ENCODE results near the gene NAIP.
"Not testable (repeated sequence)": the region's sequence is repeated elsewhere in the genome, so short reads cannot be mapped to it uniquely, and the experiment has no call there.

NAIP gene

GRCh38 chr5:71025289-71025953, at the start of gene NAIP:
Gene NAIP, minus strand, starts transcription at chr5:71025339. Its CDS starts 12,424 bp downstream, at chr5:71012915.
- DNase-seq = not testable (repeated sequence)

- DNase-seq = not testable (repeated sequence)
These were observed 42.3 kb upstream of the NAIP start, which contains the start of gene GTF2H2 for GRCh38 chr5:71067262-71067928. Gene GTF2H2, minus strand, starts transcription at chr5:71067676. Its CDS starts 4,913 bp downstream, at chr5:71062763.

- DNase-seq = not testable (repeated sequence)
These were observed 36.2 kb upstream of the NAIP start for GRCh38 chr5:71061322-71061721.

- DNase-seq = not testable (repeated sequence)
These were observed 34.3 kb upstream of the NAIP start for GRCh38 chr5:71059426-71059825.

GRCh38 chr5:71044808-71045207, 19.7 kb upstream of the NAIP start:
- DNase-seq = not testable (repeated sequence)

GRCh38 chr5:71044128-71044527, 19.0 kb upstream of the NAIP start:
- not testable (repeated sequence) for DNase-seq

GRCh38 chr5:71031046-71031776, 6.1 kb upstream of the NAIP start:
- DNase-seq = not testable (repeated sequence)

GRCh38 chr5:71020643-71021042, 4.5 kb downstream of the NAIP start:
- not testable (repeated sequence) for DNase-seq

GRCh38 chr5:71018376-71019005, 6.6 kb downstream of the NAIP start:
- DNase-seq = not testable (repeated sequence)

GRCh38 chr5:71014176-71014575, 11.0 kb downstream of the NAIP start:
- no peak for DNase-seq

GRCh38 chr5:71013575-71013974, 11.6 kb downstream of the NAIP start:
- DNase-seq = no peak

- DNase-seq = no peak
These were observed 13.8 kb downstream of the NAIP start for GRCh38 chr5:71011194-71011792.

GRCh38 chr5:71006983-71007382, 18.2 kb downstream of the NAIP start:
- not testable (repeated sequence) for DNase-seq

GRCh38 chr5:70984882-70985281, 40.3 kb downstream of the NAIP start:
- not testable (repeated sequence) for DNase-seq

- DNase-seq = not testable (repeated sequence)
These were observed 57.9 kb downstream of the NAIP start for GRCh38 chr5:70967220-70967619.

- not testable (repeated sequence) for DNase-seq
These were observed 60.6 kb downstream of the NAIP start for GRCh38 chr5:70964531-70964930.

- DNase-seq = not testable (repeated sequence)
These were observed 72.1 kb downstream of the NAIP start for GRCh38 chr5:70953068-70953467.

- DNase-seq = not testable (repeated sequence)
These were observed 92.6 kb downstream of the NAIP start for GRCh38 chr5:70932560-70932959.

GRCh38 chr5:70931709-70932368, 93.3 kb downstream of the NAIP start:
- not testable (repeated sequence) for DNase-seq

- not testable (repeated sequence) for DNase-seq
These were observed 100.0 kb downstream of the NAIP start for GRCh38 chr5:70925211-70925562.

All from stimulated activated CD4-positive, alpha-beta T cell treated with anti-CD3 and anti-CD28 coated beads, Interleukin-1b, Interleukin-23, amount 100 ng/mL, for 48 hours (primary cell).